GM23338 (cell line): ENCODE data around the gene KLHL5. TPM values are rescaled to one million over a fixed set of nuclear protein-coding genes. Genes with fewer than 3 reads are reported as not detected.

Source experiments
- ATAC-seq: fragments of 200-7000 bp; cut with Tn5 transposase; 3 replicates; pipeline ENCODE4 v1.9.1; 2020
- DNase-seq: peaks from one replicate; pipeline ENCODE4 v3.0.0-alpha.2; 2015; ENCODE audit warnings: low spot score
- H2AFZ ChIP-seq: fragments of 200-600 bp; sonication (generic); 2 replicates; pipeline ENCODE4 v1.8.0; 2016; ENCODE audit warnings: antibody characterized with exemption, mild to moderate bottlenecking, moderate library complexity
- H3F3A ChIP-seq: fragments of 200-600 bp; sonication (generic); replicated peaks from 2 replicates; pipeline ENCODE4 v1.8.0; 2017; ENCODE audit warnings: antibody characterized with exemption, mixed run types, low read depth
- H3K27ac ChIP-seq: fragments of 200-600 bp; sonication (generic); 2 replicates; pipeline ENCODE4 v1.6.1; 2016; ENCODE audit warnings: low read depth
- H3K27me3 ChIP-seq: fragments of 200-600 bp; sonication (generic); 2 replicates; pipeline ENCODE4 v1.8.0; 2016; ENCODE audit warnings: mild to moderate bottlenecking, mixed run types, moderate library complexity; ENCODE audit not compliant: insufficient read depth
- H3K36me3 ChIP-seq: fragments of 200-600 bp; sonication (generic); 2 replicates; pipeline ENCODE4 v1.8.0; 2016; ENCODE audit warnings: mild to moderate bottlenecking; ENCODE audit not compliant: insufficient read depth
- H3K4me1 ChIP-seq: fragments of 200-600 bp; sonication (generic); 2 replicates; pipeline ENCODE4 v1.8.0; 2016; ENCODE audit warnings: mild to moderate bottlenecking, moderate library complexity; ENCODE audit not compliant: insufficient read depth
- H3K4me2 ChIP-seq: fragments of 200-600 bp; sonication (generic); 2 replicates; pipeline ENCODE4 v1.7.1; 2017; ENCODE audit warnings: mixed run types
- H3K4me3 ChIP-seq: fragments of 200-600 bp; sonication (generic); 2 replicates; pipeline ENCODE4 v1.6.1; 2016; ENCODE audit warnings: mixed run types
- H3K79me2 ChIP-seq: fragments of 200-600 bp; sonication (generic); replicated peaks from 2 replicates; pipeline ENCODE4 v1.8.0; 2017; ENCODE audit warnings: mild to moderate bottlenecking; ENCODE audit not compliant: insufficient read depth
- H3K9me2 ChIP-seq: fragments of 200-600 bp; sonication (generic); 2 replicates; pipeline ENCODE4 v1.8.0; 2017; ENCODE audit not compliant: insufficient read depth
- H4K20me1 ChIP-seq: fragments of 200-600 bp; sonication (generic); replicated peaks from 2 replicates; pipeline ENCODE4 v1.8.0; 2017; ENCODE audit warnings: mild to moderate bottlenecking; ENCODE audit not compliant: insufficient read depth
- H3K27ac Mint-ChIP-seq: 2 replicates; pipeline ENCODE4 v1.8.0; 2020; ENCODE audit warnings: inconsistent platforms, mild to moderate bottlenecking, moderate library complexity, mixed read lengths
- H3K27me3 Mint-ChIP-seq: 3 replicates; pipeline ENCODE4 v1.8.0; 2022; ENCODE audit warnings: low read depth, mild to moderate bottlenecking, moderate library complexity, mixed read lengths, inconsistent platforms; ENCODE audit not compliant: insufficient read depth, poor library complexity
- H3K36me3 Mint-ChIP-seq: 3 replicates; pipeline ENCODE4 v1.8.0; 2021; ENCODE audit warnings: low read depth, mild to moderate bottlenecking, inconsistent platforms, moderate library complexity, mixed read lengths
- H3K4me1 Mint-ChIP-seq: 3 replicates; pipeline ENCODE4 v1.8.0; 2020; ENCODE audit warnings: mild to moderate bottlenecking, inconsistent platforms, mixed read lengths
- H3K4me3 Mint-ChIP-seq: 3 replicates; pipeline ENCODE4 v1.8.0; 2021; ENCODE audit warnings: moderate library complexity, mild to moderate bottlenecking, inconsistent platforms, mixed read lengths
- H3K9me3 Mint-ChIP-seq: 3 replicates; pipeline ENCODE4 v1.8.0; 2020; ENCODE audit warnings: moderate library complexity, mild to moderate bottlenecking, inconsistent platforms, mixed read lengths
- NANOG ChIP-seq: IDR thresholded peaks from 2 replicates; pipeline ENCODE4 v1.6.1; 2016; ENCODE audit warnings: antibody characterized with exemption, borderline replicate concordance
- STAT1 ChIP-seq: IDR thresholded peaks from one replicate; pipeline ENCODE4 v1.6.1; 2016; ENCODE audit warnings: antibody characterized with exemption; ENCODE audit not compliant: unreplicated experiment
- ZNF114 ChIP-seq: fragments of 250-450 bp; sonication (Bioruptor Pico); IDR thresholded peaks from 2 replicates; pipeline ENCODE4 v1.5.0; 2020; ENCODE audit warnings: mild to moderate bottlenecking, moderate library complexity
- ZNF331 ChIP-seq: fragments of 250-450 bp; sonication (Bioruptor Pico); IDR thresholded peaks from 2 replicates; pipeline ENCODE4 v1.5.0; 2020; ENCODE audit warnings: low read depth, mild to moderate bottlenecking, moderate library complexity
- polyA plus RNA-seq: library from polyadenylated mRNA; unstranded; fragments of >200 nt; fragmentation: Nextera tagmentation; extraction: Ambion mirVana; gene quantifications from 2 replicates; pipeline ENCODE4 v1.2.1, GENCODE V29; 2016
- total RNA-seq: library from RNA; depleted of rRNA; stranded (reverse); fragments of >200 nt; shearing (Covaris generic); gene quantifications from 2 replicates; pipeline ENCODE4 v1.2.3, GENCODE V29; 2014
- TF ChIP-seq, protein P1 (sequence below): IDR thresholded peaks from one replicate; pipeline ENCODE4 v1.6.1; 2018; ENCODE audit warnings: antibody characterized with exemption; ENCODE audit not compliant: unreplicated experiment
- TF ChIP-seq, protein P2 (sequence below): fragments of 250-450 bp; sonication (Bioruptor Pico); IDR thresholded peaks from 2 replicates; pipeline ENCODE4 v1.5.0; 2020; ENCODE audit warnings: mild to moderate bottlenecking, moderate library complexity
- TF ChIP-seq, protein P3 (sequence below), 2 experiments: fragments of 200-600 bp in 1 of 2; sonication (generic) in 1 of 2; conservative IDR thresholded peaks; 2 replicates each; pipeline versions ENCODE4 v1.5.1 to v1.6.1; 2016 to 2017; ENCODE audit warnings: antibody characterized with exemption in 2 of 2, low read depth in 2 of 2, mild to moderate bottlenecking in 2 of 2, moderate library complexity in 1 of 2

The KLHL5 gene
- total and polyA plus RNA-seq, 2 experiments from 2014 or later, result 9.4 to 24.5 TPM

DNA sequence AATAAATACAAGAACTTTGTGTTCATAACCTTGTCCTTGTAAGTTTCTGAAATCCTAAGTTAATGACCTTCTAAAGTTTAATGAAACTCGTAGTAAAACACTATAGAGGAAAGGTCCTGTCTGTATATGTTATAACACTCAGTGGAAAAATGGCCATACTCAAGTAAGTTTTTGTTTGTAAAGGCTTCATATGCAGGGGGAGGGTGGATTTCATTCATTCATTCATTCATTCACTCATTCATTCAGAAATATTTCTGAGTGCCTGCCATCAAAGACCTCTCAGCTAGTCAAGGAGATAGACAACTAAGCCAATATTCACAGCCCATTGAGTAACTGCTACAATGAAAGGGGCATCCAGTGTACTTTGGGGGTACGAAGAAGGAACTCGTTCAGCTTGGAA, 22.9 kb upstream of the KLHL5 start:
- Mint-ChIP-seq H3K9me3 (no peaks in the 10 kb centered on the region), H3K4me1 (peaks cover 25% of the 10 kb centered on the region), H3K36me3 (no peaks in the 10 kb centered on the region), H3K27ac (no peak overlapping the region), H3K4me3 (no peak overlapping the region), H3K27me3 (peaks cover 7% of the 10 kb centered on the region)
- TF ChIP-seq, protein P1, sequence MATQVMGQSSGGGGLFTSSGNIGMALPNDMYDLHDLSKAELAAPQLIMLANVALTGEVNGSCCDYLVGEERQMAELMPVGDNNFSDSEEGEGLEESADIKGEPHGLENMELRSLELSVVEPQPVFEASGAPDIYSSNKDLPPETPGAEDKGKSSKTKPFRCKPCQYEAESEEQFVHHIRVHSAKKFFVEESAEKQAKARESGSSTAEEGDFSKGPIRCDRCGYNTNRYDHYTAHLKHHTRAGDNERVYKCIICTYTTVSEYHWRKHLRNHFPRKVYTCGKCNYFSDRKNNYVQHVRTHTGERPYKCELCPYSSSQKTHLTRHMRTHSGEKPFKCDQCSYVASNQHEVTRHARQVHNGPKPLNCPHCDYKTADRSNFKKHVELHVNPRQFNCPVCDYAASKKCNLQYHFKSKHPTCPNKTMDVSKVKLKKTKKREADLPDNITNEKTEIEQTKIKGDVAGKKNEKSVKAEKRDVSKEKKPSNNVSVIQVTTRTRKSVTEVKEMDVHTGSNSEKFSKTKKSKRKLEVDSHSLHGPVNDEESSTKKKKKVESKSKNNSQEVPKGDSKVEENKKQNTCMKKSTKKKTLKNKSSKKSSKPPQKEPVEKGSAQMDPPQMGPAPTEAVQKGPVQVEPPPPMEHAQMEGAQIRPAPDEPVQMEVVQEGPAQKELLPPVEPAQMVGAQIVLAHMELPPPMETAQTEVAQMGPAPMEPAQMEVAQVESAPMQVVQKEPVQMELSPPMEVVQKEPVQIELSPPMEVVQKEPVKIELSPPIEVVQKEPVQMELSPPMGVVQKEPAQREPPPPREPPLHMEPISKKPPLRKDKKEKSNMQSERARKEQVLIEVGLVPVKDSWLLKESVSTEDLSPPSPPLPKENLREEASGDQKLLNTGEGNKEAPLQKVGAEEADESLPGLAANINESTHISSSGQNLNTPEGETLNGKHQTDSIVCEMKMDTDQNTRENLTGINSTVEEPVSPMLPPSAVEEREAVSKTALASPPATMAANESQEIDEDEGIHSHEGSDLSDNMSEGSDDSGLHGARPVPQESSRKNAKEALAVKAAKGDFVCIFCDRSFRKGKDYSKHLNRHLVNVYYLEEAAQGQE, result no peak
- no peak for TF ChIP-seq ZNF114
- TF ChIP-seq, protein P2, sequence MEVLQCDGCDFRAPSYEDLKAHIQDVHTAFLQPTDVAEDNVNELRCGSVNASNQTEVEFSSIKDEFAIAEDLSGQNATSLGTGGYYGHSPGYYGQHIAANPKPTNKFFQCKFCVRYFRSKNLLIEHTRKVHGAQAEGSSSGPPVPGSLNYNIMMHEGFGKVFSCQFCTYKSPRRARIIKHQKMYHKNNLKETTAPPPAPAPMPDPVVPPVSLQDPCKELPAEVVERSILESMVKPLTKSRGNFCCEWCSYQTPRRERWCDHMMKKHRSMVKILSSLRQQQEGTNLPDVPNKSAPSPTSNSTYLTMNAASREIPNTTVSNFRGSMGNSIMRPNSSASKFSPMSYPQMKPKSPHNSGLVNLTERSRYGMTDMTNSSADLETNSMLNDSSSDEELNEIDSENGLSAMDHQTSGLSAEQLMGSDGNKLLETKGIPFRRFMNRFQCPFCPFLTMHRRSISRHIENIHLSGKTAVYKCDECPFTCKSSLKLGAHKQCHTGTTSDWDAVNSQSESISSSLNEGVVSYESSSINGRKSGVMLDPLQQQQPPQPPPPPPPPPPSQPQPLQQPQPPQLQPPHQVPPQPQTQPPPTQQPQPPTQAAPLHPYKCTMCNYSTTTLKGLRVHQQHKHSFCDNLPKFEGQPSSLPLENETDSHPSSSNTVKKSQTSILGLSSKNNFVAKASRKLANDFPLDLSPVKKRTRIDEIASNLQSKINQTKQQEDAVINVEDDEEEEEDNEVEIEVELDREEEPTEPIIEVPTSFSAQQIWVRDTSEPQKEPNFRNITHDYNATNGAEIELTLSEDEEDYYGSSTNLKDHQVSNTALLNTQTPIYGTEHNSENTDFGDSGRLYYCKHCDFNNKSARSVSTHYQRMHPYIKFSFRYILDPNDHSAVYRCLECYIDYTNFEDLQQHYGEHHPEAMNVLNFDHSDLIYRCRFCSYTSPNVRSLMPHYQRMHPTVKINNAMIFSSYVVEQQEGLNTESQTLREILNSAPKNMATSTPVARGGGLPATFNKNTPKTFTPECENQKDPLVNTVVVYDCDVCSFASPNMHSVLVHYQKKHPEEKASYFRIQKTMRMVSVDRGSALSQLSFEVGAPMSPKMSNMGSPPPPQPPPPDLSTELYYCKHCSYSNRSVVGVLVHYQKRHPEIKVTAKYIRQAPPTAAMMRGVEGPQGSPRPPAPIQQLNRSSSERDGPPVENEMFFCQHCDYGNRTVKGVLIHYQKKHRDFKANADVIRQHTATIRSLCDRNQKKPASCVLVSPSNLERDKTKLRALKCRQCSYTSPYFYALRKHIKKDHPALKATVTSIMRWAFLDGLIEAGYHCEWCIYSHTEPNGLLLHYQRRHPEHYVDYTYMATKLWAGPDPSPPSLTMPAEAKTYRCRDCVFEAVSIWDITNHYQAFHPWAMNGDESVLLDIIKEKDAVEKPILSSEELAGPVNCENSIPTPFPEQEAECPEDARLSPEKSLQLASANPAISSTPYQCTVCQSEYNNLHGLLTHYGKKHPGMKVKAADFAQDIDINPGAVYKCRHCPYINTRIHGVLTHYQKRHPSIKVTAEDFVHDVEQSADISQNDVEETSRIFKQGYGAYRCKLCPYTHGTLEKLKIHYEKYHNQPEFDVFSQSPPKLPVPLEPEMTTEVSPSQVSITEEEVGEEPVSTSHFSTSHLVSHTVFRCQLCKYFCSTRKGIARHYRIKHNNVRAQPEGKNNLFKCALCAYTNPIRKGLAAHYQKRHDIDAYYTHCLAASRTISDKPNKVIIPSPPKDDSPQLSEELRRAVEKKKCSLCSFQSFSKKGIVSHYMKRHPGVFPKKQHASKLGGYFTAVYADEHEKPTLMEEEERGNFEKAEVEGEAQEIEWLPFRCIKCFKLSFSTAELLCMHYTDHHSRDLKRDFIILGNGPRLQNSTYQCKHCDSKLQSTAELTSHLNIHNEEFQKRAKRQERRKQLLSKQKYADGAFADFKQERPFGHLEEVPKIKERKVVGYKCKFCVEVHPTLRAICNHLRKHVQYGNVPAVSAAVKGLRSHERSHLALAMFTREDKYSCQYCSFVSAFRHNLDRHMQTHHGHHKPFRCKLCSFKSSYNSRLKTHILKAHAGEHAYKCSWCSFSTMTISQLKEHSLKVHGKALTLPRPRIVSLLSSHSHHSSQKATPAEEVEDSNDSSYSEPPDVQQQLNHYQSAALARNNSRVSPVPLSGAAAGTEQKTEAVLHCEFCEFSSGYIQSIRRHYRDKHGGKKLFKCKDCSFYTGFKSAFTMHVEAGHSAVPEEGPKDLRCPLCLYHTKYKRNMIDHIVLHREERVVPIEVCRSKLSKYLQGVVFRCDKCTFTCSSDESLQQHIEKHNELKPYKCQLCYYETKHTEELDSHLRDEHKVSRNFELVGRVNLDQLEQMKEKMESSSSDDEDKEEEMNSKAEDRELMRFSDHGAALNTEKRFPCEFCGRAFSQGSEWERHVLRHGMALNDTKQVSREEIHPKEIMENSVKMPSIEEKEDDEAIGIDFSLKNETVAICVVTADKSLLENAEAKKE (CRISPR knock-in tag), result no peak
- TF ChIP-seq, protein P3, sequence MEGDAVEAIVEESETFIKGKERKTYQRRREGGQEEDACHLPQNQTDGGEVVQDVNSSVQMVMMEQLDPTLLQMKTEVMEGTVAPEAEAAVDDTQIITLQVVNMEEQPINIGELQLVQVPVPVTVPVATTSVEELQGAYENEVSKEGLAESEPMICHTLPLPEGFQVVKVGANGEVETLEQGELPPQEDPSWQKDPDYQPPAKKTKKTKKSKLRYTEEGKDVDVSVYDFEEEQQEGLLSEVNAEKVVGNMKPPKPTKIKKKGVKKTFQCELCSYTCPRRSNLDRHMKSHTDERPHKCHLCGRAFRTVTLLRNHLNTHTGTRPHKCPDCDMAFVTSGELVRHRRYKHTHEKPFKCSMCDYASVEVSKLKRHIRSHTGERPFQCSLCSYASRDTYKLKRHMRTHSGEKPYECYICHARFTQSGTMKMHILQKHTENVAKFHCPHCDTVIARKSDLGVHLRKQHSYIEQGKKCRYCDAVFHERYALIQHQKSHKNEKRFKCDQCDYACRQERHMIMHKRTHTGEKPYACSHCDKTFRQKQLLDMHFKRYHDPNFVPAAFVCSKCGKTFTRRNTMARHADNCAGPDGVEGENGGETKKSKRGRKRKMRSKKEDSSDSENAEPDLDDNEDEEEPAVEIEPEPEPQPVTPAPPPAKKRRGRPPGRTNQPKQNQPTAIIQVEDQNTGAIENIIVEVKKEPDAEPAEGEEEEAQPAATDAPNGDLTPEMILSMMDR (conservative IDR thresholded peaks at IDR 0.05; ENCODE audit: low read depth in 2 of 2), result no peak
- TF ChIP-seq STAT1, result no peak
- TF ChIP-seq NANOG, result no peak
- no peak for TF ChIP-seq ZNF331 (CRISPR knock-in tag)
- H3K36me3 ChIP-seq, result no peaks in the 10 kb centered on the region
- H2AFZ ChIP-seq, result peak overlapping the region; percentile 49; the same call in 1 of the 2 replicates
- H3K9me2 ChIP-seq, result no peaks in the 10 kb centered on the region
- DNase-seq, result no peak
- ATAC-seq, result no peak
- peaks cover 22% of the 10 kb centered on the region for H3K4me1 ChIP-seq
- no peak overlapping the region for H3K27ac ChIP-seq
- no peak overlapping the region for H3K4me2 ChIP-seq
- no peaks in the 10 kb centered on the region for H4K20me1 ChIP-seq
- no peak overlapping the region for H3K4me3 ChIP-seq
- no peaks in the 10 kb centered on the region for H3K27me3 ChIP-seq
- no peaks in the 10 kb centered on the region for H3K79me2 ChIP-seq
- no peaks in the 10 kb centered on the region for H3F3A ChIP-seq
